Neural cell (in vitro differentiated cells): ENCODE measurements around the gene ALK. TPM values are rescaled to one million over a fixed set of nuclear protein-coding genes. Genes with fewer than 3 reads are reported as not detected.

Experiments used
- H2AFZ ChIP-seq: fragments of 200-600, 300-800 bp; sonication (generic), shearing (Covaris generic); 2 replicates; pipeline ENCODE4 v1.6.0; 2014; ENCODE audit warnings: low read depth, mild to moderate bottlenecking, antibody characterized with exemption, low read length, moderate library complexity
- H3F3A ChIP-seq: fragments of 200-600 bp; shearing (Covaris generic); 2 replicates; pipeline ENCODE4 v1.6.1; 2016; ENCODE audit warnings: mild to moderate bottlenecking, moderate library complexity, mixed read lengths, antibody characterized with exemption, low read length; ENCODE audit not compliant: insufficient read depth, poor library complexity, severe bottlenecking
- H3K27ac ChIP-seq: fragments of 200-600, 300-800 bp; sonication (generic), shearing (Covaris generic); 2 replicates; pipeline ENCODE4 v1.5.1; 2014; ENCODE audit warnings: mild to moderate bottlenecking, low read length, moderate library complexity
- H3K27me3 ChIP-seq: fragments of 300-800, 200-600 bp; sonication (generic), shearing (Covaris generic); 2 replicates; pipeline ENCODE4 v1.6.0; 2014; ENCODE audit warnings: mild to moderate bottlenecking, low read depth, low read length, moderate library complexity; ENCODE audit not compliant: insufficient read depth
- H3K36me3 ChIP-seq: fragments of 300-800, 200-600 bp; sonication (generic), shearing (Covaris generic); 2 replicates; pipeline ENCODE4 v1.5.1; 2014; ENCODE audit warnings: mild to moderate bottlenecking, antibody characterized with exemption, low read length, moderate library complexity; ENCODE audit not compliant: insufficient read depth
- H3K4me2 ChIP-seq: fragments of 300-800, 200-600 bp; sonication (generic), shearing (Covaris generic); 2 replicates; pipeline ENCODE4 v1.6.0; 2014; ENCODE audit warnings: mild to moderate bottlenecking, low read length
- H3K4me3 ChIP-seq: fragments of 300-800, 200-600 bp; sonication (generic), shearing (Covaris generic); 2 replicates; pipeline ENCODE4 v1.5.1; 2014; ENCODE audit warnings: mild to moderate bottlenecking, low read length, moderate library complexity
- H3K79me2 ChIP-seq: fragments of 200-600 bp; shearing (Covaris generic); replicated peaks from 2 replicates; pipeline ENCODE4 v1.6.0; 2014; ENCODE audit warnings: mild to moderate bottlenecking, low read length, moderate library complexity; ENCODE audit not compliant: insufficient read depth
- H3K9ac ChIP-seq: fragments of 300-800, 200-600 bp; sonication (generic), shearing (Covaris generic); 2 replicates; pipeline ENCODE4 v1.6.1; 2016; ENCODE audit warnings: mild to moderate bottlenecking, low read length, mixed read lengths
- H3K9me2 ChIP-seq: fragments of 200-600 bp; shearing (Covaris generic); 2 replicates; pipeline ENCODE4 v1.6.1; 2016; ENCODE audit warnings: mild to moderate bottlenecking, low read length, mixed read lengths; ENCODE audit not compliant: insufficient read depth
- H3K9me3 ChIP-seq: fragments of 200-600, 300-800 bp; sonication (generic), shearing (Covaris generic); 2 replicates; pipeline ENCODE4 v1.6.1; 2016; ENCODE audit warnings: mild to moderate bottlenecking, mixed run types, low read length, moderate library complexity, mixed read lengths
- H4K20me1 ChIP-seq: fragments of 200-600 bp; shearing (Covaris generic); 2 replicates; pipeline ENCODE4 v1.6.1; 2016; ENCODE audit warnings: mild to moderate bottlenecking, mixed run types; ENCODE audit not compliant: insufficient read depth
- CTCF ChIP-seq: fragments of 450-650 bp; IDR thresholded peaks from 2 replicates; pipeline ENCODE4 v1.5.1; 2014; ENCODE audit warnings: antibody characterized with exemption, mild to moderate bottlenecking, moderate library complexity; ENCODE audit not compliant: poor library complexity, severe bottlenecking
- EP300 ChIP-seq: fragments of 450-650 bp; conservative IDR thresholded peaks from 2 replicates; pipeline ENCODE4 v1.6.1; 2014; ENCODE audit warnings: antibody characterized with exemption, mild to moderate bottlenecking, moderate library complexity; ENCODE audit not compliant: poor library complexity, severe bottlenecking
- EZH2 ChIP-seq: fragments of 200-600, 300-800 bp; shearing (Covaris generic), sonication (generic); IDR thresholded peaks from 2 replicates; pipeline ENCODE4 v1.6.1; 2014; ENCODE audit warnings: antibody characterized with exemption, low read length, borderline replicate concordance, mild to moderate bottlenecking; ENCODE audit not compliant: insufficient read depth, poor library complexity, severe bottlenecking
- MXI1 ChIP-seq: fragments of 450-650 bp; conservative IDR thresholded peaks from 2 replicates; pipeline ENCODE4 v1.6.1; 2014; ENCODE audit warnings: antibody characterized with exemption, mild to moderate bottlenecking; ENCODE audit not compliant: poor library complexity, severe bottlenecking
- POLR2AphosphoS5 ChIP-seq: IDR thresholded peaks from 2 replicates; pipeline ENCODE4 v1.6.1; 2012
- RAD21 ChIP-seq: fragments of 450-650 bp; conservative IDR thresholded peaks from 2 replicates; pipeline ENCODE4 v1.6.1; 2014; ENCODE audit warnings: antibody characterized with exemption, mild to moderate bottlenecking, moderate library complexity
- REST ChIP-seq: IDR thresholded peaks from 2 replicates; pipeline ENCODE4 v1.6.1; 2012; ENCODE audit warnings: borderline replicate concordance
- SMC3 ChIP-seq: fragments of 450-650 bp; conservative IDR thresholded peaks from 2 replicates; pipeline ENCODE4 v1.6.1; 2014; ENCODE audit warnings: antibody characterized with exemption, mild to moderate bottlenecking, moderate library complexity; ENCODE audit not compliant: poor library complexity
- TAF1 ChIP-seq: IDR thresholded peaks from 2 replicates; pipeline ENCODE4 v1.6.1; 2012; ENCODE audit warnings: low read depth
- polyA plus RNA-seq: library from polyadenylated mRNA; depleted of rRNA; stranded (reverse); fragments of >200 nt; gene quantifications from 2 replicates; pipeline ENCODE4 v1.2.3, GENCODE V29; 2014

Gene ALK
- polyA plus RNA-seq, 1 donor from 2014 or later = 7.1 TPM

- no peaks in the 10 kb centered on the region for H3K79me2 ChIP-seq
- H3K36me3 ChIP-seq = no peaks in the 10 kb centered on the region
- no peaks in the 10 kb centered on the region for H3K27me3 ChIP-seq
- no peak for TF ChIP-seq MXI1
- no peak for TF ChIP-seq EZH2
- TF ChIP-seq RAD21 = no peak
- TF ChIP-seq REST = no peak
- TF ChIP-seq SMC3 = no peak
- no peak for TF ChIP-seq CTCF
- no peak for TF ChIP-seq EP300
- TF ChIP-seq TAF1 = no peak
- TF ChIP-seq POLR2AphosphoS5 = no peak
- H3K4me2 ChIP-seq = no peak overlapping the region
- no peaks in the 10 kb centered on the region for H3K9me2 ChIP-seq
- H3K27ac ChIP-seq = no peak overlapping the region
- no peak overlapping the region for H2AFZ ChIP-seq
- H3K4me3 ChIP-seq = no peak overlapping the region
- no peaks in the 10 kb centered on the region for H3F3A ChIP-seq
- no peaks in the 10 kb centered on the region for H3K9me3 ChIP-seq
- no peaks in the 10 kb centered on the region for H4K20me1 ChIP-seq
- H3K9ac ChIP-seq = no peak overlapping the region
These were observed 278.2 kb downstream of the ALK start for GRCh38 chr2:29643196-29643595.

- Histone ChIP-seq H3K9ac (no peak overlapping the region), H3K9me3 (no peaks in the 10 kb centered on the region), H4K20me1 (no peaks in the 10 kb centered on the region), H3K4me3 (no peak overlapping the region), H2AFZ (no peak overlapping the region), H3K4me2 (no peak overlapping the region), H3F3A (no peaks in the 10 kb centered on the region), H3K27ac (no peak overlapping the region), H3K79me2 (no peaks in the 10 kb centered on the region), H3K27me3 (no peaks in the 10 kb centered on the region), H3K36me3 (no peaks in the 10 kb centered on the region), H3K9me2 (no peaks in the 10 kb centered on the region)
- no peak for TF ChIP-seq TAF1
- TF ChIP-seq RAD21 = no peak
- no peak for TF ChIP-seq MXI1
These were observed 281.0 kb downstream of the ALK start for GRCh38 chr2:29640360-29640759.

- no peak for TF ChIP-seq EP300
- no peak for TF ChIP-seq CTCF
- TF ChIP-seq MXI1 = no peak
- no peak for TF ChIP-seq REST
- TF ChIP-seq TAF1 = no peak
- TF ChIP-seq POLR2AphosphoS5 = no peak
- TF ChIP-seq RAD21 = no peak
- no peak for TF ChIP-seq SMC3
- TF ChIP-seq EZH2 = no peak
- H4K20me1 ChIP-seq = no peaks in the 10 kb centered on the region
- no peak overlapping the region for H3K9ac ChIP-seq
These were observed 282.7 kb downstream of the ALK start for GRCh38 chr2:29638641-29639040.

More at GRCh38 chr2:29638641-29639040, 282.7 kb downstream of the ALK start:
- Histone ChIP-seq H3K9me3 (no peaks in the 10 kb centered on the region), H3K27me3 (no peaks in the 10 kb centered on the region), H2AFZ (no peak overlapping the region), H3K4me3 (no peak overlapping the region), H3K4me2 (no peak overlapping the region), H3K9me2 (no peaks in the 10 kb centered on the region), H3K36me3 (no peaks in the 10 kb centered on the region), H3K27ac (no peak overlapping the region), H3K79me2 (no peaks in the 10 kb centered on the region), H3F3A (no peaks in the 10 kb centered on the region)
